Upper lobe of right lung (tissue), 1 donor: ENCODE data around the gene FOXK1. TPM values are rescaled to one million over a fixed set of nuclear protein-coding genes. Genes with fewer than 3 reads are reported as not detected.
A peak's percentile ranks its signal among the peaks of the same experiment; 100 is the strongest.

Source experiments
- ATAC-seq: fragments of 200-7000 bp; cut with Tn5 transposase; one replicate; pipeline ENCODE4 v1.9.1; 2020; ENCODE audit warnings: mild to moderate bottlenecking, moderate library complexity
- DNase-seq: peaks from one replicate; pipeline ENCODE4 v3.0.0-alpha.2; 2020
- H3K27ac ChIP-seq: fragments of 200-600 bp; one replicate; pipeline ENCODE4 v1.8.0; 2022
- H3K27me3 ChIP-seq: fragments of 200-600 bp; one replicate; pipeline ENCODE4 v1.8.0; 2022; ENCODE audit warnings: mild to moderate bottlenecking
- H3K36me3 ChIP-seq: fragments of 200-600 bp; one replicate; pipeline ENCODE4 v1.8.0; 2022
- H3K4me1 ChIP-seq: fragments of 200-600 bp; one replicate; pipeline ENCODE4 v1.8.0; 2022
- H3K4me3 ChIP-seq: fragments of 200-600 bp; one replicate; pipeline ENCODE4 v1.8.0; 2022; ENCODE audit warnings: mild to moderate bottlenecking
- H3K9me3 ChIP-seq: fragments of 200-600 bp; one replicate; pipeline ENCODE4 v1.8.0; 2022
- CTCF ChIP-seq: fragments of 200-600 bp; IDR thresholded peaks from one replicate; pipeline ENCODE4 v1.8.0; 2022; ENCODE audit warnings: antibody characterized with exemption
- intact Hi-C: fragments of 100-400 bp; cut with DNase I; formaldehyde crosslinking; loops from one replicate; pipeline ENCODE4 v1.11.0; 2022
- total RNA-seq: library from RNA; stranded (reverse); fragmentation: NEBNext Ultra II Directional; extraction: Animal tissue kit (Norgen Biotek cat#: 25700); gene quantifications from one replicate; pipeline ENCODE4 v1.2.1, GENCODE V29; 2021
- donor health status: DM: no; HTN: yes; CAD: no; lungs with severe emphysema.

FOXK1 gene
- total RNA-seq, 1 donor from 2014 or later, result 33.3 TPM

- H3K9me3 ChIP-seq, result no peaks in the 10 kb centered on the region
- DNase-seq (no peak), ATAC-seq (no peak)
- H3K27me3 ChIP-seq, result no peaks in the 10 kb centered on the region
- H3K4me1 ChIP-seq, result peaks cover 29% of the 10 kb centered on the region
- intact Hi-C loops, result no loop called here
- no peak for TF ChIP-seq CTCF
- H3K4me3 ChIP-seq, result no peak overlapping the region
- H3K27ac ChIP-seq, result peak overlapping the region; percentile 96
- no peaks in the 10 kb centered on the region for H3K36me3 ChIP-seq
These were observed 91.9 kb downstream of the FOXK1 start for GRCh38 chr7:4774007-4774406.

- DNase-seq, result no peak
- Histone ChIP-seq H3K27me3 (no peaks in the 10 kb centered on the region), H3K4me1 (peaks cover 26% of the 10 kb centered on the region), H3K4me3 (peak overlapping the region; percentile 99), H3K36me3 (no peaks in the 10 kb centered on the region), H3K9me3 (no peaks in the 10 kb centered on the region), H3K27ac (peak overlapping the region; percentile 96)
- TF ChIP-seq CTCF, result no peak
- intact Hi-C loops, result no loop called here
- peak; percentile 25 for ATAC-seq
These were observed 92.7 kb downstream of the FOXK1 start for GRCh38 chr7:4774658-4775249.

GRCh38 chr7:4775250-4775847 is 93.3 kb downstream of the FOXK1 start, which contains the start of gene AP5Z1:
Gene AP5Z1 (plus strand): TSS chr7:4775623. CDS start chr7:4775716, 93 bp downstream.
- intact Hi-C loops, result no loop called here
- no peaks in the 10 kb centered on the region for H3K36me3 ChIP-seq
- peak within 1 kb of the TSS; percentile 96 for H3K27ac ChIP-seq
- H3K27me3 ChIP-seq, result no peaks in the 10 kb centered on the region
- peak within 1 kb of the TSS; percentile 99 for H3K4me3 ChIP-seq
- DNase-seq, result peak; percentile 99
- H3K4me1 ChIP-seq, result peaks cover 26% of the 10 kb centered on the region
- no peak for TF ChIP-seq CTCF
- no peaks in the 10 kb centered on the region for H3K9me3 ChIP-seq
- peak; percentile 98 for ATAC-seq

- TF ChIP-seq CTCF, result no peak
- Histone ChIP-seq H3K4me3 (peak overlapping the region; percentile 99), H3K9me3 (no peaks in the 10 kb centered on the region), H3K4me1 (peaks cover 26% of the 10 kb centered on the region), H3K27ac (peak overlapping the region; percentile 96), H3K36me3 (peaks cover 7% of the 10 kb centered on the region), H3K27me3 (no peaks in the 10 kb centered on the region)
- peak; percentile 48 for ATAC-seq
- no peak for DNase-seq
- intact Hi-C loops, result no loop called here
These were observed 93.9 kb downstream of the FOXK1 start for GRCh38 chr7:4775848-4776623.

GRCh38 chr7:4779118-4779517 is 97.0 kb downstream of the FOXK1 start:
- intact Hi-C loops, result no loop called here
- Histone ChIP-seq H3K4me3 (no peak overlapping the region), H3K4me1 (peaks cover 24% of the 10 kb centered on the region), H3K27me3 (no peaks in the 10 kb centered on the region), H3K36me3 (peaks cover 37% of the 10 kb centered on the region), H3K27ac (no peak overlapping the region), H3K9me3 (no peaks in the 10 kb centered on the region)
- TF ChIP-seq CTCF, result no peak
- ATAC-seq, result no peak
- no peak for DNase-seq
